SK-MEL-5 (cell line): ENCODE data around the gene IL2RA. TPM values are rescaled to one million over a fixed set of nuclear protein-coding genes. Genes with fewer than 3 reads are reported as not detected.
"Not testable (repeated sequence)": the region's sequence is repeated elsewhere in the genome, so short reads cannot be mapped to it uniquely, and the experiment has no call there.

ENCODE experiments used
- DNase-seq: peaks from one replicate; pipeline ENCODE4 v3.0.0-alpha.2; 2016; ENCODE audit warnings: low read depth, low spot score
- in situ Hi-C: cut with HindIII; loops from 2 replicates; pipeline ENCODE4 v1.10.0; 2016; ENCODE audit warnings: low sequenced_read_pairs, high pct_unique_total_duplicates, low pct_unique_long_range_greater_than_20kb
- small RNA-seq, 2 experiments: library from RNA; depleted of rRNA; stranded (forward); fragments of <200 nt; gene quantifications; one replicate each; pipeline ENCODE3, GENCODE V24; 2014
- total RNA-seq: library from RNA; depleted of rRNA; stranded (reverse); fragments of >200 nt; shearing (Covaris generic); gene quantifications from 2 replicates; pipeline ENCODE4 v1.2.3, GENCODE V29; 2014; rRNA removed

The IL2RA gene
- total RNA-seq, 1 experiment from 2014 or later = not detected

DNA sequence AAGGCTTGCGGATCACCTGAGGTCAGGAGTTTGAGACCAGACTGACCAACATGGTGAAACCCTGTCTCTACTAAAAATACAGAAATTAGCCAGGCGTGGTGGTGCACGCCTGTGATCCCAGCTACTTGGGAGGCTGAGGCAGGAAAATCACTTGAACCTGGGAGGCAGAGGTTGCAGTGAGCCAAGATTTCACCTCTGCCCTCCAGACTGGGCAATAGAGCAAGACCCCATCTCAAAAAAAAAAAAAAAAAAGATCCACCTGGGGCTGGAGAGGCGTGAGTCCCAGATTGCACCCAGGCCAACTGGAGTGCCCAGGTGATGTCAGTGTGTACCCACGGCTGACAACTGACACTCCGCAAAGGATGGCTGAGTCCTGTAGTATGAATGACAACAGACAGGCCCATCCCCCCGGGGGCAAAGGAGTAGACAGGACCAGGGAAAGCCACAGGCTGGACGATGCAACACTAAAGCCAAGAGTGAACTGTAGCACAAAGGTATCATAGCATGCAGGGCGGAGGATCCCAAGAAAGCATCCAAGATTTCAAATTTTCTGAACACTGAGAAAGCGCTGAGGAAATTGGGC, 99.7 kb downstream of the IL2RA start:
- DNase-seq = not testable (repeated sequence)
- in situ Hi-C loops = loop anchor here (25.0 kb wide), 1 partner anchor 125 kb away; the partner anchor contains the start of gene RBM17

DNA sequence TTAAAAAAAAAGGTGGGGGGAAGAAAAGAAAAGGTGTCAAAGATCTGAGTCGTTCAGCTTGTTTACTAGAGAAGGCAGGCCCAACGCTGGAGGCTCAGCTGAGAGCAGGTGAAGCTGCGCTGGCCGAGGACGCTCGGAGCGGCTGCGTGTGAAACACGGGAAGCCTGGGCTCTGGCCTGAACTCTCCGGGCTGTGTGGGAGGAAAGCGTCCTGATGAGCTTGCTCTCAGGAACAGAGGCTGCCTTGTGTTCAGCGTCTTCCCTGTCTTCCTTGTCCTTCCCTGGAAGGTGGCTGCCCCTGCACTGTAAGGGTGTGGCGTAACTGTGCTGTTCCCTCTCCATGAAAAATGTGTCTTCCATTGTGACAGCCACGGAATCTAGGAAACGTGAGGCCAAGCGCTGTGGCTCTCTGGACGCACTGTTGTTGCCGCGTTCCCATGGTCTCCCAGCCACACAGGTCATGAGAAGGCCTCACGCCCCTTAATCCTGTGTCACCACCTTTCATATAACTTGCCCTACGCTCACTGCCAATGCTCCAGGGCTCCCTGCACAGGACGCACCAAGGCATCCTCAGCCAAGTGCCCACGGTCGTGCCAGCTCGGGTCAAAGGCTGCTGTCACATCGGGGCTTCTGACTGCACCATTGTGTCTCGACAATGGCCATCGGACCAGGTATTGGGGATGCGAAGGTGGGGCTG, 100.6 kb downstream of the IL2RA start:
- in situ Hi-C loops = loop anchor here (25.0 kb wide), 1 partner anchor 126 kb away; the partner anchor contains the start of gene RBM17
- peak; percentile 9 for DNase-seq

DNA sequence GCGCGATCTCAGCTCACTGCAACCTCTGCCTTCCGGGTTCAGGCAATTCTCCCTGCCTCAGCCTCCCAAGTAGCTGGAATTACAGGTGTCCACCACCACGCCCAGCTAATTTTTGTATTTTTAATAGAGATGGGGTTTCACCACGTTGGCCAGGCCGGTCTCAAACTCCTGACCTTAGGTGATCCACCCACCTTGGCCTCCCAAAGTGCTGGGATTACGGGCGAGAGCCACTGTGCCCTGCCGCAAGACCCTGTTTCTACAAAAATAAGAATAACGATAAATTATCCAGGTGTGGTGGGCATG, 101.2 kb downstream of the IL2RA start:
- not testable (repeated sequence) for DNase-seq
- in situ Hi-C loops = loop anchor here (25.0 kb wide), 1 partner anchor 126 kb away; the partner anchor contains the start of gene RBM17

Small RNAs within 50 kb of the gene (small RNA-seq; reads per million reads assigned to genes)
- gene RF00397 = 0 reads per million in 2 experiments

Other genes with a start within 250 kb of the IL2RA start
- 281 and 287 TPM in 2 replicates for gene GDI2, start 248.9 kb downstream of the IL2RA start, total RNA-seq
- gene ANKRD16, start 172.5 kb downstream of the IL2RA start, total RNA-seq = 8.9 and 9.2 TPM in 2 replicates
- gene FBH1, start 172.1 kb downstream of the IL2RA start, total RNA-seq = 70.9 and 75.8 TPM in 2 replicates
- gene IL15RA, start 84.8 kb downstream of the IL2RA start, total RNA-seq = 0.24 and 0.79 TPM in 2 replicates
- 19.0 and 23.1 TPM in 2 replicates for gene RBM17, start 26.7 kb upstream of the IL2RA start, total RNA-seq
- gene PFKFB3, start 140.6 kb upstream of the IL2RA start, total RNA-seq = 17.9 and 22.8 TPM in 2 replicates